Measurements from ENCODE around the gene TBC1D2. TPM values are rescaled to one million over a fixed set of nuclear protein-coding genes. Genes with fewer than 3 reads are reported as not detected.

TBC1D2 gene
- total RNA-seq, 1 experiment from 2014 or later: 11.1 TPM

DNA sequence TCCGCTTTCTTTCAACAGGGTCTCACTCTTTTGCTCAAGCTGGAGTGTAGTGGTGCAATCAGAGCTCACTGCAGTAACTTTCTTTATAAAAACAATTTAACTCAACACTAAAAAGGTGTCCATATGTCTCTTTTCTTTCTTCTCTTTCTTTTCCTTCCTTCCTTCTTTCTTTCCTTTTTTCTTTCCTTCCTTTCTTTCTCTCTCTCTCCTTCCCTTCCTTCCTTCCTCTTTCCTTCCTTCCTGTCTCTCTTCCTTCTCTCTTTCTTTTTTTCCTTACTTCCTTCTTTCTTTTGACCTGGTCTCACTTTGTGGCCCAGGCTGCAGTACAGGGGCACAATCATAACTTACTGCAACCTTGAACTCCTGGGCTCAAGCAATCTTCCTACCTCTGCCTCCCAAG, 25.8 kb upstream of the TBC1D2 start (continued):
- TF ChIP-seq KAT7 (CRISPR knock-in tag; IDR thresholded peaks at IDR 0.05; ENCODE audit: borderline replicate concordance) (no peak), CREB1 (CRISPR knock-in tag; IDR thresholded peaks at IDR 0.05) (no peak), FOXK1 (CRISPR knock-in tag; IDR thresholded peaks at IDR 0.05) (no peak), ZNF416 (CRISPR knock-in tag; IDR thresholded peaks at IDR 0.05) (no peak), OVOL2 (CRISPR knock-in tag; IDR thresholded peaks at IDR 0.05; ENCODE audit: borderline replicate concordance) (no peak)
- TF ChIP-seq, protein P1, sequence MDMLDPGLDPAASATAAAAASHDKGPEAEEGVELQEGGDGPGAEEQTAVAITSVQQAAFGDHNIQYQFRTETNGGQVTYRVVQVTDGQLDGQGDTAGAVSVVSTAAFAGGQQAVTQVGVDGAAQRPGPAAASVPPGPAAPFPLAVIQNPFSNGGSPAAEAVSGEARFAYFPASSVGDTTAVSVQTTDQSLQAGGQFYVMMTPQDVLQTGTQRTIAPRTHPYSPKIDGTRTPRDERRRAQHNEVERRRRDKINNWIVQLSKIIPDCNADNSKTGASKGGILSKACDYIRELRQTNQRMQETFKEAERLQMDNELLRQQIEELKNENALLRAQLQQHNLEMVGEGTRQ (CRISPR knock-in tag; IDR thresholded peaks at IDR 0.05): no peak
- TF ChIP-seq, protein P2, sequence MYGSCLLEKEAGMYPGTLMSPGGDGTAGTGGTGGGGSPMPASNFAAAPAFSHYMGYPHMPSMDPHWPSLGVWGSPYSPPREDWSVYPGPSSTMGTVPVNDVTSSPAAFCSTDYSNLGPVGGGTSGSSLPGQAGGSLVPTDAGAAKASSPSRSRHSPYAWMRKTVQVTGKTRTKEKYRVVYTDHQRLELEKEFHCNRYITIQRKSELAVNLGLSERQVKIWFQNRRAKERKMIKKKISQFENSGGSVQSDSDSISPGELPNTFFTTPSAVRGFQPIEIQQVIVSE (CRISPR knock-in tag; IDR thresholded peaks at IDR 0.05; ENCODE audit: borderline replicate concordance): no peak
- TF ChIP-seq, protein P3, sequence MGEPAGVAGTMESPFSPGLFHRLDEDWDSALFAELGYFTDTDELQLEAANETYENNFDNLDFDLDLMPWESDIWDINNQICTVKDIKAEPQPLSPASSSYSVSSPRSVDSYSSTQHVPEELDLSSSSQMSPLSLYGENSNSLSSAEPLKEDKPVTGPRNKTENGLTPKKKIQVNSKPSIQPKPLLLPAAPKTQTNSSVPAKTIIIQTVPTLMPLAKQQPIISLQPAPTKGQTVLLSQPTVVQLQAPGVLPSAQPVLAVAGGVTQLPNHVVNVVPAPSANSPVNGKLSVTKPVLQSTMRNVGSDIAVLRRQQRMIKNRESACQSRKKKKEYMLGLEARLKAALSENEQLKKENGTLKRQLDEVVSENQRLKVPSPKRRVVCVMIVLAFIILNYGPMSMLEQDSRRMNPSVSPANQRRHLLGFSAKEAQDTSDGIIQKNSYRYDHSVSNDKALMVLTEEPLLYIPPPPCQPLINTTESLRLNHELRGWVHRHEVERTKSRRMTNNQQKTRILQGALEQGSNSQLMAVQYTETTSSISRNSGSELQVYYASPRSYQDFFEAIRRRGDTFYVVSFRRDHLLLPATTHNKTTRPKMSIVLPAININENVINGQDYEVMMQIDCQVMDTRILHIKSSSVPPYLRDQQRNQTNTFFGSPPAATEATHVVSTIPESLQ (CRISPR knock-in tag; IDR thresholded peaks at IDR 0.05): no peak

DNA sequence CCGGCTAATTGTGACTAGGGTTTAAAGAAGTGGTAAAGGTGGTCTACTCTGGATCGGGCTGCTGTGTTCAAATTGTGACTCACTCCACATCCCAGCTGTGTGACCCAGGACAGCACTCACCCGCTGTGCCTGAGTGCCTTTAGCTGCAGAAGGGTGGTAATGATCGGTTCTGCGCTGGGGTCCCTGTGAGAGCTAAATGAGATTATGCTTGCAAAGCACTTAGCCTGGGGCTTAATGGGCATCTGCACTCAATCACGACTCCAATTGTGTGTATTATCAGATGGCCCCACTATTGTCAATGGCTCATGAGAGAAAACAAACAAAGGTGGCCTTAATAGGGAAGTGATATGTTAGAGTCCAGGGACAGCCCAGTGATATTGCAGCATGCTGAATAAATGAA, 25.1 kb upstream of the TBC1D2 start:
- H3K4me3 Mint-ChIP-seq: no peak overlapping the region

DNA sequence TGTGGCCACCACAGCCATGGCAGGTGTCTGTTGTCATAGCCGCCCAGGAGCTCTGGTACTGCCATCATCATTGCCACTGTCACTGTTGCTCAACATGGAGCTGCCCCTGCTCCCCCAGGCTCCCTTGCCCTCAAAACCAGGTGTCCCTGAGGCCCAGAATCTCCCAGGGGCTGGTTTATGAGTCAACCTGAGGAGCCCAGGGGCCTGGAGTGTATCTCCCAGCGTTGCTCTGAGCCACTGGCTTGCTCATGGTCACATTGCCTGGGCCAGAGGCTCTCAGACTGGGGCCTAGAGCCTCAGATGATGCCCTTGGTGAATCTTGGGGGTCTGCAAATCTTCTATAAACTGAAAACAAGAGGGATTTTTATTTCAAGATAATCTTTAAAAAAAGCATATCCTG, 24.7 kb upstream of the TBC1D2 start:
- DNase-seq (ENCODE audit: low spot score) (no peak), ATAC-seq (no peak)
- no peak overlapping the region for H3K27ac Mint-ChIP-seq
- peaks cover 17% of the 10 kb centered on the region for H3K4me1 Mint-ChIP-seq
- H3K9me3 Mint-ChIP-seq: 0 out of 2 replicates have a peak, but pooled peaks cover 3% of the 10 kb centered on the region
- POLR2A ChIA-PET: no interaction called here
- H3K4me3 Mint-ChIP-seq: no peak overlapping the region
- no peaks in the 10 kb centered on the region for H3K36me3 Mint-ChIP-seq
- CTCF ChIA-PET: no interaction called here
- peaks cover 9% of the 10 kb centered on the region; the same call in 1 of the 2 replicates for H3K27me3 Mint-ChIP-seq (ENCODE audit: low read depth)
- TF ChIP-seq, protein P4, sequence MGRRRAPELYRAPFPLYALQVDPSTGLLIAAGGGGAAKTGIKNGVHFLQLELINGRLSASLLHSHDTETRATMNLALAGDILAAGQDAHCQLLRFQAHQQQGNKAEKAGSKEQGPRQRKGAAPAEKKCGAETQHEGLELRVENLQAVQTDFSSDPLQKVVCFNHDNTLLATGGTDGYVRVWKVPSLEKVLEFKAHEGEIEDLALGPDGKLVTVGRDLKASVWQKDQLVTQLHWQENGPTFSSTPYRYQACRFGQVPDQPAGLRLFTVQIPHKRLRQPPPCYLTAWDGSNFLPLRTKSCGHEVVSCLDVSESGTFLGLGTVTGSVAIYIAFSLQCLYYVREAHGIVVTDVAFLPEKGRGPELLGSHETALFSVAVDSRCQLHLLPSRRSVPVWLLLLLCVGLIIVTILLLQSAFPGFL (CRISPR knock-in tag; IDR thresholded peaks at IDR 0.05; ENCODE audit: borderline replicate concordance): no peak
- no peak for TF ChIP-seq EMX1 (CRISPR knock-in tag; IDR thresholded peaks at IDR 0.05)
- no peak for TF ChIP-seq MYBL2 (CRISPR knock-in tag; IDR thresholded peaks at IDR 0.05)
- TF ChIP-seq NFATC4 (CRISPR knock-in tag; IDR thresholded peaks at IDR 0.05): no peak
- TF ChIP-seq, protein P5, sequence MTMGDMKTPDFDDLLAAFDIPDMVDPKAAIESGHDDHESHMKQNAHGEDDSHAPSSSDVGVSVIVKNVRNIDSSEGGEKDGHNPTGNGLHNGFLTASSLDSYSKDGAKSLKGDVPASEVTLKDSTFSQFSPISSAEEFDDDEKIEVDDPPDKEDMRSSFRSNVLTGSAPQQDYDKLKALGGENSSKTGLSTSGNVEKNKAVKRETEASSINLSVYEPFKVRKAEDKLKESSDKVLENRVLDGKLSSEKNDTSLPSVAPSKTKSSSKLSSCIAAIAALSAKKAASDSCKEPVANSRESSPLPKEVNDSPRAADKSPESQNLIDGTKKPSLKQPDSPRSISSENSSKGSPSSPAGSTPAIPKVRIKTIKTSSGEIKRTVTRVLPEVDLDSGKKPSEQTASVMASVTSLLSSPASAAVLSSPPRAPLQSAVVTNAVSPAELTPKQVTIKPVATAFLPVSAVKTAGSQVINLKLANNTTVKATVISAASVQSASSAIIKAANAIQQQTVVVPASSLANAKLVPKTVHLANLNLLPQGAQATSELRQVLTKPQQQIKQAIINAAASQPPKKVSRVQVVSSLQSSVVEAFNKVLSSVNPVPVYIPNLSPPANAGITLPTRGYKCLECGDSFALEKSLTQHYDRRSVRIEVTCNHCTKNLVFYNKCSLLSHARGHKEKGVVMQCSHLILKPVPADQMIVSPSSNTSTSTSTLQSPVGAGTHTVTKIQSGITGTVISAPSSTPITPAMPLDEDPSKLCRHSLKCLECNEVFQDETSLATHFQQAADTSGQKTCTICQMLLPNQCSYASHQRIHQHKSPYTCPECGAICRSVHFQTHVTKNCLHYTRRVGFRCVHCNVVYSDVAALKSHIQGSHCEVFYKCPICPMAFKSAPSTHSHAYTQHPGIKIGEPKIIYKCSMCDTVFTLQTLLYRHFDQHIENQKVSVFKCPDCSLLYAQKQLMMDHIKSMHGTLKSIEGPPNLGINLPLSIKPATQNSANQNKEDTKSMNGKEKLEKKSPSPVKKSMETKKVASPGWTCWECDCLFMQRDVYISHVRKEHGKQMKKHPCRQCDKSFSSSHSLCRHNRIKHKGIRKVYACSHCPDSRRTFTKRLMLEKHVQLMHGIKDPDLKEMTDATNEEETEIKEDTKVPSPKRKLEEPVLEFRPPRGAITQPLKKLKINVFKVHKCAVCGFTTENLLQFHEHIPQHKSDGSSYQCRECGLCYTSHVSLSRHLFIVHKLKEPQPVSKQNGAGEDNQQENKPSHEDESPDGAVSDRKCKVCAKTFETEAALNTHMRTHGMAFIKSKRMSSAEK (CRISPR knock-in tag; IDR thresholded peaks at IDR 0.05; ENCODE audit: borderline replicate concordance): no peak
- TF ChIP-seq, protein P6, sequence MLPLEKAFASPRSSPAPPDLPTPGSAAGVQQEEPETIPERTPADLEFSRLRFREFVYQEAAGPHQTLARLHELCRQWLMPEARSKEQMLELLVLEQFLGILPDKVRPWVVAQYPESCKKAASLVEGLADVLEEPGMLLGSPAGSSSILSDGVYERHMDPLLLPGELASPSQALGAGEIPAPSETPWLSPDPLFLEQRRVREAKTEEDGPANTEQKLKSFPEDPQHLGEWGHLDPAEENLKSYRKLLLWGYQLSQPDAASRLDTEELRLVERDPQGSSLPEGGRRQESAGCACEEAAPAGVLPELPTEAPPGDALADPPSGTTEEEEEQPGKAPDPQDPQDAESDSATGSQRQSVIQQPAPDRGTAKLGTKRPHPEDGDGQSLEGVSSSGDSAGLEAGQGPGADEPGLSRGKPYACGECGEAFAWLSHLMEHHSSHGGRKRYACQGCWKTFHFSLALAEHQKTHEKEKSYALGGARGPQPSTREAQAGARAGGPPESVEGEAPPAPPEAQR (CRISPR knock-in tag; IDR thresholded peaks at IDR 0.05): no peak
- TF ChIP-seq KAT7 (CRISPR knock-in tag; IDR thresholded peaks at IDR 0.05; ENCODE audit: borderline replicate concordance): no peak
- TF ChIP-seq, protein P7, sequence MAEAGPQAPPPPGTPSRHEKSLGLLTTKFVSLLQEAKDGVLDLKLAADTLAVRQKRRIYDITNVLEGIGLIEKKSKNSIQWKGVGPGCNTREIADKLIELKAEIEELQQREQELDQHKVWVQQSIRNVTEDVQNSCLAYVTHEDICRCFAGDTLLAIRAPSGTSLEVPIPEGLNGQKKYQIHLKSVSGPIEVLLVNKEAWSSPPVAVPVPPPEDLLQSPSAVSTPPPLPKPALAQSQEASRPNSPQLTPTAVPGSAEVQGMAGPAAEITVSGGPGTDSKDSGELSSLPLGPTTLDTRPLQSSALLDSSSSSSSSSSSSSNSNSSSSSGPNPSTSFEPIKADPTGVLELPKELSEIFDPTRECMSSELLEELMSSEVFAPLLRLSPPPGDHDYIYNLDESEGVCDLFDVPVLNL (CRISPR knock-in tag; IDR thresholded peaks at IDR 0.05; ENCODE audit: borderline replicate concordance, low read depth): no peak
- TF ChIP-seq, protein P1 (CRISPR knock-in tag; IDR thresholded peaks at IDR 0.05): no peak
- no peak for TF ChIP-seq FOXK1 (CRISPR knock-in tag; IDR thresholded peaks at IDR 0.05)
- no peak for TF ChIP-seq NR2C2 (CRISPR knock-in tag; IDR thresholded peaks at IDR 0.05)

More for the DNA sequence above, 25.1 kb upstream of the TBC1D2 start:
- H3K9me3 Mint-ChIP-seq: 0 out of 2 replicates have a peak, but pooled peaks cover 3% of the 10 kb centered on the region
- H3K27me3 Mint-ChIP-seq (ENCODE audit: low read depth): peaks cover 10% of the 10 kb centered on the region; the same call in 1 of the 2 replicates
- no peak overlapping the region for H3K27ac Mint-ChIP-seq
- TF ChIP-seq, protein P8, sequence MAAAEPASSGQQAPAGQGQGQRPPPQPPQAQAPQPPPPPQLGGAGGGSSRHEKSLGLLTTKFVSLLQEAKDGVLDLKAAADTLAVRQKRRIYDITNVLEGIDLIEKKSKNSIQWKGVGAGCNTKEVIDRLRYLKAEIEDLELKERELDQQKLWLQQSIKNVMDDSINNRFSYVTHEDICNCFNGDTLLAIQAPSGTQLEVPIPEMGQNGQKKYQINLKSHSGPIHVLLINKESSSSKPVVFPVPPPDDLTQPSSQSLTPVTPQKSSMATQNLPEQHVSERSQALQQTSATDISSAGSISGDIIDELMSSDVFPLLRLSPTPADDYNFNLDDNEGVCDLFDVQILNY (CRISPR knock-in tag; IDR thresholded peaks at IDR 0.05): no peak
- TF ChIP-seq GTF2I (CRISPR knock-in tag; conservative IDR thresholded peaks at IDR 0.05): no peak
- TF ChIP-seq NFE2L1 (CRISPR knock-in tag; IDR thresholded peaks at IDR 0.05): no peak
- TF ChIP-seq EMX1 (CRISPR knock-in tag; IDR thresholded peaks at IDR 0.05): no peak
- H3K36me3 Mint-ChIP-seq: no peaks in the 10 kb centered on the region
- ChIA-PET POLR2A (no interaction called here), CTCF (no interaction called here)
- H3K4me1 Mint-ChIP-seq: peaks cover 15% of the 10 kb centered on the region
- ATAC-seq (no peak), DNase-seq (ENCODE audit: low spot score) (no peak)

Measured in WTC11 (cell line).